Kidney epithelial cell (primary cell): ENCODE measurements around the gene NAGLU. TPM values are rescaled to one million over a fixed set of nuclear protein-coding genes. Genes with fewer than 3 reads are reported as not detected.
"Not testable (repeated sequence)": the region's sequence is repeated elsewhere in the genome, so short reads cannot be mapped to it uniquely, and the experiment has no call there.

ENCODE experiments used
- DNase-seq: peaks from one replicate; pipeline ENCODE4 v3.0.0-alpha.2; 2010; ENCODE audit warnings: low read depth
- H3K27me3 ChIP-seq: 2 replicates; pipeline ENCODE4 v1.6.0; 2011; ENCODE audit warnings: low read length; ENCODE audit not compliant: control insufficient read depth, insufficient read depth
- H3K36me3 ChIP-seq: 2 replicates; pipeline ENCODE4 v1.5.1; 2011; ENCODE audit warnings: low read length; ENCODE audit not compliant: control insufficient read depth, insufficient read depth
- H3K4me3 ChIP-seq: 2 replicates; pipeline ENCODE4 v1.5.1; 2011; ENCODE audit warnings: low read depth, mild to moderate bottlenecking, control low read depth, low read length
- CTCF ChIP-seq: IDR thresholded peaks from 2 replicates; pipeline ENCODE4 v1.5.1; 2011; ENCODE audit warnings: mild to moderate bottlenecking, moderate library complexity, low read length, control low read depth, inconsistent platforms; ENCODE audit not compliant: insufficient read depth, poor library complexity, severe bottlenecking
- total RNA-seq: library from RNA; depleted of rRNA; stranded (reverse); fragments of >200 nt; gene quantifications from 2 replicates; pipeline ENCODE4 v1.2.3, GENCODE V29; 2015

The NAGLU gene
- total RNA-seq, 1 donor from 2014 or later = 46.2 TPM

DNA sequence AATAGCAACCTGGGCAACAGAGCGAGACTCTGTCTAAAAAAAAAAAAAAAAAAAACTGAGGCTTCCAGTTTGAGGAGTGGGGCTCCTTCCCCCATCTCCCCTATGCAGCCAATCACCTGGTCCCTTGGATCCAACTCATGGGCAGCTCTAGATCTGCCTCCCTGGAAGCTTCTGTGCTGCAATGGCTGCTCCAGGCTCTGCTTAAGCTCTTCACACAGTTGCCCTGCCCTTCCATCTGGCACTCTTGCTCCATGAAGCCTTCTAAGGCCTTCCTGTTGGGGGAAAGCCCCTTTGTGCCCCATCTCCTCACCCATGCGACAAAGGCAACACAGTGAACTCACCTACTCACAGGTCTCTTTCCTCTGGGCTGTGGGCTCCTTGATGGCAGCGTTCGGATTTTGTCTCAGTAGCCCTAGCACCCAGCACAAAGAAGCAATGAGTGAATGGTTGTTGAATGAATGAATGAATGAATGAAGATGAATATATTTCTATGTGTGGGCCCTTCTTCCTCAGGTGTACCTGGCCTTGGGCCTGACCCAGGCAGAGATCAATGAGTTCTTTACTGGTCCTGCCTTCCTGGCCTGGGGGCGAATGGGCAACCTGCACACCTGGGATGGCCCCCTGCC, 1.9 kb downstream of the NAGLU start:
- Histone ChIP-seq H3K36me3 (peaks cover 1% of the 10 kb centered on the region), H3K4me3 (no peak overlapping the region), H3K27me3 (no peaks in the 10 kb centered on the region)
- DNase-seq = no peak
- no peak for TF ChIP-seq CTCF

DNA sequence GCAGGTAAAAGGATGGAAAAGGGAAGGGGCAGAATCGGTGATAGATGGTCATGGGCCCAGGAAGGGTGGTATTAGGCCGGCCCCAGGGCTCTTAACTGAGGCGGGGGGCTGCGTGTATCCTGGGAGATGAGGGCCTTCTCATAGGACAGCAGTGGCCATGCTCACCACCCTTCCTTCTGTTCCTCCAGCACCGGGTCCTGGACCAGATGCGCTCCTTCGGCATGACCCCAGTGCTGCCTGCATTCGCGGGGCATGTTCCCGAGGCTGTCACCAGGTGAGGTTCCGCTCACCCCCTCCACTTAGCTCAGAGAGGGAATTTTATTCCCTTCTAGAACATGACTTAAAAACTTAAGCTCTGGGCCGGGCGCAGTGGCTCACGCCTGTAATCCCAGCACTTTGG, 2.4 kb downstream of the NAGLU start:
- Histone ChIP-seq H3K4me3 (no peak overlapping the region), H3K27me3 (no peaks in the 10 kb centered on the region), H3K36me3 (peaks cover 1% of the 10 kb centered on the region)
- TF ChIP-seq CTCF = no peak
- no peak for DNase-seq

GRCh38 chr17:42540558-42540957, 4.5 kb downstream of the NAGLU start:
- not testable (repeated sequence) for H3K36me3 ChIP-seq, DNase-seq, H3K4me3 ChIP-seq, H3K27me3 ChIP-seq

- Histone ChIP-seq H3K36me3 (peaks cover 1% of the 10 kb centered on the region), H3K27me3 (no peaks in the 10 kb centered on the region), H3K4me3 (no peak overlapping the region)
- no peak for DNase-seq
- TF ChIP-seq CTCF = no peak
Observed at GRCh38 chr17:42541041-42541833, 5.2 kb downstream of the NAGLU start.

DNA sequence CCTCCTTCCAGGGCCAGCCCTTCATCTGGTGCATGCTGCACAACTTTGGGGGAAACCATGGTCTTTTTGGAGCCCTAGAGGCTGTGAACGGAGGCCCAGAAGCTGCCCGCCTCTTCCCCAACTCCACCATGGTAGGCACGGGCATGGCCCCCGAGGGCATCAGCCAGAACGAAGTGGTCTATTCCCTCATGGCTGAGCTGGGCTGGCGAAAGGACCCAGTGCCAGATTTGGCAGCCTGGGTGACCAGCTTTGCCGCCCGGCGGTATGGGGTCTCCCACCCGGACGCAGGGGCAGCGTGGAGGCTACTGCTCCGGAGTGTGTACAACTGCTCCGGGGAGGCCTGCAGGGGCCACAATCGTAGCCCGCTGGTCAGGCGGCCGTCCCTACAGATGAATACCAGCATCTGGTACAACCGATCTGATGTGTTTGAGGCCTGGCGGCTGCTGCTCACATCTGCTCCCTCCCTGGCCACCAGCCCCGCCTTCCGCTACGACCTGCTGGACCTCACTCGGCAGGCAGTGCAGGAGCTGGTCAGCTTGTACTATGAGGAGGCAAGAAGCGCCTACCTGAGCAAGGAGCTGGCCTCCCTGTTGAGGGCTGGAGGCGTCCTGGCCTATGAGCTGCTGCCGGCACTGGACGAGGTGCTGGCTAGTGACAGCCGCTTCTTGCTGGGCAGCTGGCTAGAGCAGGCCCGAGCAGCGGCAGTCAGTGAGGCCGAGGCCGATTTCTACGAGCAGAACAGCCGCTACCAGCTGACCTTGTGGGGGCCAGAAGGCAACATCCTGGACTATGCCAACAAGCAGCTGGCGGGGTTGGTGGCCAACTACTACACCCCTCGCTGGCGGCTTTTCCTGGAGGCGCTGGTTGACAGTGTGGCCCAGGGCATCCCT, 7.4 kb downstream of the NAGLU start:
- no peak for TF ChIP-seq CTCF
- no peak for DNase-seq
- peaks cover 1% of the 10 kb centered on the region for H3K36me3 ChIP-seq
- no peaks in the 10 kb centered on the region for H3K27me3 ChIP-seq
- no peak overlapping the region for H3K4me3 ChIP-seq

DNA sequence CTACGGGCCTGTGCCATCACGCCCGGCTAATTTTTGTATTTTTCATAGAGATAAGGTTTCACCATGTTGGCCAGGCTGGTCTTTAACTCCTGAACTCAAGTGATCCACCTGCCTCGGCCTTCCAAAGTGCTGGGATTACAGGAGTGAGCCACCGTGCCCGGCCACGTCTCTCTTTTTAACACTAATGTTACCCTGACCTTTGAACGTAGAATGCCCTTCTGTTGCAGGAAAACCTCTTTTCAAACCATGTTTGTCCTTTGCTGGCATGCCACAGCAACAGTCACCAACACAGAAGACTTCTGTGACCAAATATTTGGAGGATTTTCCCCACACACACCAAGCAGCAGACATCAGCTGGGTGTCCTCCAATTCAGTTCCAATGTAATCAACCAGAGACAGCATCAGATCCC, 8.8 kb downstream of the NAGLU start:
- TF ChIP-seq CTCF = no peak
- no peak overlapping the region for H3K4me3 ChIP-seq
- DNase-seq = no peak
- no peaks in the 10 kb centered on the region for H3K27me3 ChIP-seq
- peaks cover 1% of the 10 kb centered on the region for H3K36me3 ChIP-seq

- not testable (repeated sequence) for H3K36me3 ChIP-seq, H3K4me3 ChIP-seq, H3K27me3 ChIP-seq, DNase-seq
Observed at GRCh38 chr17:42545755-42546505, 9.9 kb downstream of the NAGLU start.
